ENCODE measurements around the gene SLC35F3. TPM values are rescaled to one million over a fixed set of nuclear protein-coding genes. Genes with fewer than 3 reads are reported as not detected.

Gene SLC35F3
- total RNA-seq (2022; extraction: Qiagen RNA extraction; ENCODE audit: low read depth) = 4.0 to 5.4 TPM (median 5.3 TPM) in 5 replicates

DNA sequence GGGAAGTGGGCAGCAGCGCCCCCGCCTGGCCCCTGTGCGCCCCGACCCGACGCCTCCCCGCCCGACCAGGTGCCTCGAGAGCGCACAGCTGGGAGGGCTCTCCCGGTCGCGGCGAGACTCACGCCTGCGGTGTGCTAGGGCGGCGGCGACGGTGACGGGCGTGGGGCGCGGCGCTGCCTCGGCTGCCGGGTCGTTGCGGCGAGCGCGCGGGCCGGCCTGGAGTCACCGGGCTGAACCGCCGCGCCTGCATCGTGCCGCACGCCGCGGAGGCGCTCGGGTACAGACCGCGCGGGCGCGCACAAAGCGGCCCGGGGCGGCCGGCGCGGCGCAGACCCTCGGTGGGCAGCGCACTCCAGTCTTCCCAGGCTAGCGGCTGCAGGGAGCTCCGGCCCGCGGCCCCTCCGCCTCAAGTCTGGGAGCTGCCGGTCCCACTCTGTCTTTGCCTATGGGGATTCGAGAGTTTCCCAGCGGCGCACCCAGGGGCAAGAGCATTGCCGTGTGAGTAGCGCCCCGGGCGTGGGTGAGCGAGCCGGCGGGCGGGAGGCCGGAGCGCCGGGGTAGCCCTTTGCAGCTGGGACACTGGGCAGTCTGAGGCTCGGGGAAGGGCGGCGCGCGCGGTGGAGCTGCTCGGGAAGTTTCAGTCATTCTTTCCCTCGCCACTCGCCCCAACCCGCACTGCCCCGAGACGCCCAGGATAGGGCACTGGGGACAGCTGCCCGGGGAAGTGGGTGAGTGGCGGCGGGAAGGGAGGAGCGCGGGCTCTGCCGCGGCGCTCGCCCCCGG is at the start of gene SLC35F3:
TSS of gene SLC35F3 (plus strand) at position 44 of the 783 bp plus-strand sequence.

DNA sequence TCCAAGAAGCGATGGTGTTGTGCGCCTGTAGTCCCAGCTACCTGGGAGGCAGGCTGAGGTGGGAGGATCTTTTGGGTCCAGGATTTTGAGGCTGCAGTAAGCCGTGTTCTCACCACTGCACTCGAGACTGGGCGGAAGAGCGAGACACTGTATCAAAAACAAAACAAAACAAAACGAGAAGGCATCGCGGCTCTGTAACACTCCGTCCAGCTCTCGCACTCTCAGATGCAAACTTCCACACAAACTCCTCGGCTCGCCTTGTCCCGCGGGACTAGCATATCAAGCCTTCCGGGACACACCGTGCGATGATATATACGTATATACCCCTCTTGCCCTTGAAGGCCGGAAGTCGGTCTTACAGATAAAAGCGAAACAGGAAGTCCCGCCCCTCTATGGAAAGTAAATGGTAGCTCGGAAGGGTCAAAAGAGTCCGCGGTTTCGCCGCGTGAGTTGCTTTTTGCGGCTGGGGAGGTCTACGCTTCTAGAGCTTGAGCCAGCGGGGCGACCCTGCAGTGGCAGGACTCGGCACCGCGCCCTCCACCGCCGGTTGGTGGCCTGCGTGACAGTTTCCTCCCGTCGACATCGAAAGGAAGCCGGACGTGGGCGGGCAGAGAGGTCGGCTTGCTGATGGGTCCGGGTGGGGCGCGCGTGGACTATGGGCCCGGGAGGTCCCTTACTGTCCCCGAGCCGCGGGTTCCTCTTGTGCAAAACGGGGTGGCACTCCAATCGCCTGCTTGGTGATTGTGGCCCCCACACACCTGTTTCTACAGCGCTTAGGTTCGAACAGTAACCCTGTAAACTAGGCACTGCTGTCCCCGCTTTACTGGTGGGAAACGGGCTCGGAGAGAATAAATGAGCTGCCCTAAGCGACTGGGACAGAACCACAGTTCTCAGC is 468.8 kb downstream of the SLC35F3 start, which contains the start of gene COA6:
TSS of gene COA6 (plus strand) at position 393 of the 895 bp plus-strand sequence. CDS start at position 404, 11 bp downstream.

